HG03442 (cell line): ENCODE measurements around the gene WDR90.

Experiments
- ATAC-seq: cut with Tn5 transposase; IDR thresholded peaks from one replicate; pipeline ENCODE4 v1.9.1; 2021; ENCODE audit warnings: mild to moderate bottlenecking, moderate library complexity; ENCODE audit not compliant: unreplicated experiment

Gene WDR90

DNA sequence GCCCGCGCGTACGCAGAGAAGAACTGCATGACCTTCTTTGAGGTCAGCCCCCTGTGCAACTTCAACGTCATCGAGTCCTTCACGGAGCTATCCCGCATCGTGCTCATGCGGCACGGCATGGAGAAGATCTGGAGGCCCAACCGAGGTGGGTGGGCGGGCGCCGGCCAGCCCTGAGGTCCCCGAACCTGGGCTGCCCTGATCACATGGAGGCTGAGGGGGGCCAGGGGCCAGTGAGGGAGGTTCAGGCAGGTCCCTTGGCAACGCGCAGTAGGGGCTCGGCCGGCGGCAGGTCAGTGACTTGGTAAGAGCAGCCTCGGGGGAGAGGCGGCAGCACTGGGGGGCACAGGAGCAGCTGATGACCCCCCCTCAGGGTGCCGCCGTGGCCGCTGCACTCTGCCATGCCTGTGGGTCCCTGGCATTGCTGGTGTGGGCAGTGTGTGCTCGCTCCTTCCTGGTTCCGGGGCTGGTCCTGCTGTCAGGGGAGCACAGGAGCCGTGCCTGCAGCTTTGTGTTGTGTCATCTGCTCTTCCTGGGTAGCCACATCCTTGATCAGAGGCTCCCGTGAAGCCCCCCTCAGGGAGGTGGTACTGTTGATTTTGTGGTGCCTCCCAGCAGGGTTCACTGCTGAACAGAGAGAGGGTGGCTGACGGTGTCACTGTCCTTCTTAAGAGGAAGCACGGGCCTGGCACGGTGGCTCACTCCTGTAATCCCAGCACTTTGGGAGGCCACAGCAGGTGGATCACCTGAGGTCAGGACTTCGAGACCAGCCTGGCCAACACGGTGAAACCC lies 23.0 kb upstream of the WDR90 start:
- ATAC-seq, result no peak

DNA sequence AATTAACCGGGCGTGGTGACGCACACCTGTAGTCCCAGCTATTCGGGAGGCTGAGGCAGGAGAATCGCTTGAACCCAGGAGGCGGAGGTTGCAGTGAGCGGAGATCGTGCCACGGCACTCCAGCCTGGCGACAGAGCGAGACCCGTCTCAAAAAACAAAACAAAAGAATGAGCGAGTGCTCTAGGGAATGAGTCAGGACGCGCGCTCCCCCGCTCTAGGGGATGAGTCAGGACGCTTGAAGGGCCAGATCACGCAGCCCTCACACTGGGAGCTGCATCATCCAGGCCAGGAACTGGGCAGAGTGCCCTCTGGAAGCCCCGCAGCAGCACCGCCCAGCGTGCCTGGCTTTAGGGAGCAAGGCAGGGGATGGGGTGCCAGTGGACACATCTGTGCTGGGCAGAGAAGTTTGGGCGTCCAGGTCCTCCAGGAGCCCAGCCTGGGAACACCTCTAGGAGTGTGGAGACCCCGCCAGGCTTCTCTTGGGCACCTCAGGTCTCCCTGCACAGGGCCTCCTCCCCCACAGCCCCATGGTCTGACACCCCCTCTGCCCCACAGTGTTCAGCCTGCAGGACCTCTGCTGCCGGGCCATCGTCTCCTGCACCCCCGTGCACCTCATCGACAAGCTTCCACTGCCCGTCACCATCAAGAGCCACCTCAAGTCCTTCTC lies 22.2 kb upstream of the WDR90 start:
- no peak for ATAC-seq

- ATAC-seq, result no peak
Measured at GRCh38 chr16:627454-628239, 21.5 kb upstream of the WDR90 start.

- no peak for ATAC-seq
Measured at GRCh38 chr16:628321-629061, 20.7 kb upstream of the WDR90 start.

DNA sequence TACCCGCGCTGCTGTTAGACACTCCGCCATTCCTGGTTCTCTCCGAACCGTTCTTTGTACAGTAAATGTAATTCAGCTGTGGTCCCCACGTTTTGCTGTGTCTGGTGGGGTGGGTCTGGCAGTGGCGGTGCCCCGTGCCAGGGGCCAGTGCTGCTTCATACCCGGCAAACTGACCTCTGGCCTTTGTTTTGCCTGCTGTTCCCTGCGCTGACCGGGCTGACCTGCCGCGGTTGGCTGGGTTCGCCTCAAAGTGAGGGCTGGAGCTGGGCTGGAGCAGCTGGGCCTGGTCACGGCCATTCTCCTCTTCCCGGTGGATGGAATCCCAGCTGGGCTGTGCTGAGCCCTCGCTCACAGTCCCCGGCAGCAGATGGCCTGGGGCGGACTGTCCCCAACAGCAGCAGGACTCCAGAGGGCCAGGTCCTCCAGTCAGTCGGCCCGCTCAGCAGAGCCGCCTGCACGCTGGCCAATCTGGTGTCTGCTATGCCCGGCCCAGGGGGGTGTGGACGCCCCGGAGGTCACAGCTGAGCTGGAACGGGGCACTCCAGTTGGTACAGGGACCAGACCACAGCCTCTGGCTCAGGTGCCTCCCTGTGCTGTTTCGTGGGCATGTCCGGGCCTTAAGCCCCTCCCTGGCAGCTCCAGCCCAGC lies 19.9 kb upstream of the WDR90 start:
- ATAC-seq, result no peak

- ATAC-seq, result no peak
Measured at GRCh38 chr16:629833-630248, 19.3 kb upstream of the WDR90 start.

DNA sequence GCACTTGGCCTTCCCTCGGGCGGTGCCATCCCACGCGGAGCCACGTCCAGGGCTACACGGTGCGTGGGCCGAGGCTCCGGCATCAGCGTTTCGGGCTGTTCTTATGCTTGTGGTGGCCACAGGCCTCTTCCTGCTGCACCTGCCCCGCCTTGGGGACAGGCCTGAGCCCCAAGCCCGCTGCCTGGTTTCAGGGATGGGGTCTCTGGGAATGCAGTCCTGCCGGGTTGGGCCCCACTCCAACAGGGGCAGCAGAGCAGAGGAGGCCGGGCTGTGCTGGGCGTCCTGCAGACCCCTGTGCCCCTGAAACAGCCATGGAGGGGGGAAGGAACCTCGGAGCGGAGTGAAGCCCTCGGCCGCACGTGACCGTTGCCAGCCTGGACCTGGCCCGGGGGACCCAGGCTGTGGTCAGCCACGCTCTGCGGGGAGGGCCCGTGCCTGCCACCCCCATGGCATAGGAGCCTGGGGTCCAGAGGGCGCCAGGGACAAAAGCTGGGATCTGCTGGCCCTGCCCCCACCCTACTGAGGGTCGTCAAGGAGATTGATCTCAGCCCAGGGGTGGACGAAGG lies 18.8 kb upstream of the WDR90 start:
- no peak for ATAC-seq

DNA sequence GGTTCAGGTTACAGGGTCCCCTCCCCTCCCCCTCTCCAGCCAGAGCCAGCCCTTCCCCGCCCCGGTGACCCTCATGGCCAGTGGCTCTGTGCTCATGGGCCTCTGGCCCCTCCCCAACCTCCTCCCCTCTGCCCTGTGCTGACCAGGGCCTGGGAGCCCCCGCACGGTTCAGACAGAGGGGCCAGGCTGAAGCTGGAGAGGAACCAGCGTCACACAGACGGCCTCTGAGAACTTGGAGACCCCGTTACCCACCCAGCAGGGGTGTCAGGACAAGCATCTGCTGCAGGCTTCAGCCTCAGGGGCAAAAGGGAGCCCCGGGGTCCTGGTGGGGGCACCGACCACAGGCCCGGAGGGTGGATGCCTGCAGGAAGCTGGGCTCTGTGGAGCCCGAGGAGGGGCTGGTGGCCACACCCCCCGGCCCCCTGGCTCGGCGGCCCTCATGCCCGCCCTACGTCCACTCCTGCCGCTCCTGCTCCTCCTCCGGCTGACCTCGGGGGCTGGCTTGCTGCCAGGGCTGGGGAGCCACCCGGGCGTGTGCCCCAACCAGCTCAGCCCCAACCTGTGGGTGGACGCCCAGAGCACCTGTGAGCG lies 18.3 kb upstream of the WDR90 start, which contains the start of gene WFIKKN1:
WFIKKN1 (plus strand) TSS at position 171 of the 591 bp plus-strand sequence; CDS start at position 440, 269 bp downstream.
- no peak for ATAC-seq

DNA sequence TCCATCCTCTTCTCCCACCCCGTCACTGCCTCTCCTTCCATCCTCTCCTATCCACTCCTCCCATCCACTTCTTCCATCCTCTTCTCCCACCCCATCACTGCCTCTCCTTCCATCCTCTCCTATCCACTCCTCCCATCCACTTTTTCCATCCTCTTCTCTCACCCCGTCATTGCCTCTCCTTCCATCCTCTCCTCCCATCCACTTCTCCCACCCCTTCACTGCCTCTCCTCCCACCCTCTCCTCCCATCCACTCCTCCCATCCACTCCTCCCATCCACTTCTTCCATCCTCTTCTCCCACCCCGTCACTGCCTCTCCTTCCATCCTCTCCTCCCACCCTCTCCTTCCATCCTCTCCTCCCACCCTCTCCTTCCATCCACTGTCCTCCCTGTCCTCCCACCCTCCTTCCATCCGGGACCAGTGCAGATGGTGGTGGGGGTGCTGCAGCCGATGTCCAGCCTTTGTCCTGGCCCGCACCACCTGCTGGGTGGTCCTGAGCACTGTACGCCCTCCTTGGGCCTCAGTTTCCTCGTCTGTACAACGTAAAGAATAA lies 17.3 kb upstream of the WDR90 start:
- ATAC-seq, result no peak

- ATAC-seq, result no peak
Measured at GRCh38 chr16:632486-633335, 16.5 kb upstream of the WDR90 start.

DNA sequence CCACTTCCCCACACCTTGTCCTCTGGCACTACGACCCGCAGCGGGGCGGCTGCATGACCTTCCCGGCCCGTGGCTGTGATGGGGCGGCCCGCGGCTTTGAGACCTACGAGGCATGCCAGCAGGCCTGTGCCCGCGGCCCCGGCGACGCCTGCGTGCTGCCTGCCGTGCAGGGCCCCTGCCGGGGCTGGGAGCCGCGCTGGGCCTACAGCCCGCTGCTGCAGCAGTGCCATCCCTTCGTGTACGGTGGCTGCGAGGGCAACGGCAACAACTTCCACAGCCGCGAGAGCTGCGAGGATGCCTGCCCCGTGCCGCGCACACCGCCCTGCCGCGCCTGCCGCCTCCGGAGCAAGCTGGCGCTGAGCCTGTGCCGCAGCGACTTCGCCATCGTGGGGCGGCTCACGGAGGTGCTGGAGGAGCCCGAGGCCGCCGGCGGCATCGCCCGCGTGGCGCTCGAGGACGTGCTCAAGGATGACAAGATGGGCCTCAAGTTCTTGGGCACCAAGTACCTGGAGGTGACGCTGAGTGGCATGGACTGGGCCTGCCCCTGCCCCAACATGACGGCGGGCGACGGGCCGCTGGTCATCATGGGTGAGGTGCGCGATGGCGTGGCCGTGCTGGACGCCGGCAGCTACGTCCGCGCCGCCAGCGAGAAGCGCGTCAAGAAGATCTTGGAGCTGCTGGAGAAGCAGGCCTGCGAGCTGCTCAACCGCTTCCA lies 15.7 kb upstream of the WDR90 start:
- ATAC-seq, result no peak

GRCh38 chr16:634051-634670 lies 15.0 kb upstream of the WDR90 start:
- no peak for ATAC-seq

GRCh38 chr16:634996-635395 lies 14.2 kb upstream of the WDR90 start:
- no peak for ATAC-seq

- peak; percentile 9 for ATAC-seq
Measured at GRCh38 chr16:635573-636205, 13.5 kb upstream of the WDR90 start.

GRCh38 chr16:636206-637080 lies 12.7 kb upstream of the WDR90 start, which contains the start of gene METTL26:
Gene METTL26, minus strand, starts transcription at chr16:636305. Its CDS starts 15 bp downstream, at chr16:636290.
- ATAC-seq, result peak; percentile 63
